Osteoblast (primary cell): ENCODE results near the gene ADCYAP1R1. TPM values are rescaled to one million over a fixed set of nuclear protein-coding genes. Genes with fewer than 3 reads are reported as not detected.

ENCODE experiments used
- DNase-seq: peaks from one replicate; pipeline ENCODE4 v3.0.0; 2011; ENCODE audit warnings: low spot score, mixed read lengths; ENCODE audit not compliant: insufficient read length; ENCODE audit errors: missing footprints
- H2AFZ ChIP-seq: 2 replicates; pipeline ENCODE4 v1.6.0; 2011; ENCODE audit warnings: mild to moderate bottlenecking, low read length
- H3K27ac ChIP-seq: 2 replicates; pipeline ENCODE4 v1.5.1; 2011; ENCODE audit warnings: mild to moderate bottlenecking, low read depth, low read length, moderate library complexity
- H3K27me3 ChIP-seq: 2 replicates; pipeline ENCODE4 v1.6.0; 2012; ENCODE audit warnings: mild to moderate bottlenecking, control low read depth, inconsistent platforms, low read length, moderate library complexity; ENCODE audit not compliant: insufficient read depth
- H3K36me3 ChIP-seq: 2 replicates; pipeline ENCODE4 v1.5.1; 2011; ENCODE audit warnings: mild to moderate bottlenecking, low read length, control low read depth, moderate library complexity; ENCODE audit not compliant: insufficient read depth
- H3K4me1 ChIP-seq: 2 replicates; pipeline ENCODE4 v1.5.1; 2011; ENCODE audit warnings: mild to moderate bottlenecking, low read length, control low read depth, moderate library complexity; ENCODE audit not compliant: insufficient read depth
- H3K4me2 ChIP-seq: 2 replicates; pipeline ENCODE4 v1.6.0; 2011; ENCODE audit warnings: mild to moderate bottlenecking, low read length; ENCODE audit not compliant: insufficient read depth
- H3K4me3 ChIP-seq: fragments of 200-600 bp; sonication (generic); 3 replicates; pipeline ENCODE4 v1.5.1; 2012; ENCODE audit warnings: mild to moderate bottlenecking, low read length, inconsistent platforms; ENCODE audit not compliant: insufficient read depth
- H3K79me2 ChIP-seq: 2 replicates; pipeline ENCODE4 v1.6.0; 2012; ENCODE audit warnings: mild to moderate bottlenecking, low read length, control low read depth, inconsistent platforms; ENCODE audit not compliant: insufficient read depth
- H3K9me3 ChIP-seq: 2 replicates; pipeline ENCODE4 v1.5.1; 2011; ENCODE audit warnings: low read depth, low read length, control low read depth
- H4K20me1 ChIP-seq: 2 replicates; pipeline ENCODE4 v1.6.0; 2012; ENCODE audit warnings: mild to moderate bottlenecking, low read length, control low read depth; ENCODE audit not compliant: insufficient read depth
- total RNA-seq: library from RNA; depleted of rRNA; stranded (reverse); fragments of >200 nt; gene quantifications from 2 replicates; pipeline ENCODE4 v1.2.3, GENCODE V29; 2012
- TF ChIP-seq, protein P1 (sequence below): IDR thresholded peaks from 2 replicates; pipeline ENCODE4 v1.5.1; 2011; ENCODE audit warnings: mild to moderate bottlenecking, low read depth, low read length, moderate library complexity; ENCODE audit errors: extremely low read depth

Gene ADCYAP1R1
- total RNA-seq, 1 donor: not detected

GRCh38 chr7:31107106-31108090, 55.3 kb downstream of the ADCYAP1R1 start:
- Histone ChIP-seq H3K79me2 (no peaks in the 10 kb centered on the region), H3K27me3 (peaks cover 6% of the 10 kb centered on the region), H3K4me1 (no peaks in the 10 kb centered on the region), H3K9me3 (no peaks in the 10 kb centered on the region), H4K20me1 (no peaks in the 10 kb centered on the region), H2AFZ (no peak overlapping the region), H3K27ac (no peak overlapping the region), H3K36me3 (no peaks in the 10 kb centered on the region), H3K4me3 (no peak overlapping the region), H3K4me2 (no peak overlapping the region)
- TF ChIP-seq, protein P1, sequence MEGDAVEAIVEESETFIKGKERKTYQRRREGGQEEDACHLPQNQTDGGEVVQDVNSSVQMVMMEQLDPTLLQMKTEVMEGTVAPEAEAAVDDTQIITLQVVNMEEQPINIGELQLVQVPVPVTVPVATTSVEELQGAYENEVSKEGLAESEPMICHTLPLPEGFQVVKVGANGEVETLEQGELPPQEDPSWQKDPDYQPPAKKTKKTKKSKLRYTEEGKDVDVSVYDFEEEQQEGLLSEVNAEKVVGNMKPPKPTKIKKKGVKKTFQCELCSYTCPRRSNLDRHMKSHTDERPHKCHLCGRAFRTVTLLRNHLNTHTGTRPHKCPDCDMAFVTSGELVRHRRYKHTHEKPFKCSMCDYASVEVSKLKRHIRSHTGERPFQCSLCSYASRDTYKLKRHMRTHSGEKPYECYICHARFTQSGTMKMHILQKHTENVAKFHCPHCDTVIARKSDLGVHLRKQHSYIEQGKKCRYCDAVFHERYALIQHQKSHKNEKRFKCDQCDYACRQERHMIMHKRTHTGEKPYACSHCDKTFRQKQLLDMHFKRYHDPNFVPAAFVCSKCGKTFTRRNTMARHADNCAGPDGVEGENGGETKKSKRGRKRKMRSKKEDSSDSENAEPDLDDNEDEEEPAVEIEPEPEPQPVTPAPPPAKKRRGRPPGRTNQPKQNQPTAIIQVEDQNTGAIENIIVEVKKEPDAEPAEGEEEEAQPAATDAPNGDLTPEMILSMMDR: no peak
- no peak for DNase-seq

- H3K27ac ChIP-seq: no peak overlapping the region
- H3K27me3 ChIP-seq: no peaks in the 10 kb centered on the region
- no peak overlapping the region for H3K4me2 ChIP-seq
- H3K79me2 ChIP-seq: no peaks in the 10 kb centered on the region
- H3K4me1 ChIP-seq: no peaks in the 10 kb centered on the region
- H2AFZ ChIP-seq: no peak overlapping the region
- no peak overlapping the region for H3K4me3 ChIP-seq
- TF ChIP-seq, protein P1: no peak
- no peak for DNase-seq
- no peaks in the 10 kb centered on the region for H4K20me1 ChIP-seq
- H3K9me3 ChIP-seq: no peaks in the 10 kb centered on the region
- no peaks in the 10 kb centered on the region for H3K36me3 ChIP-seq
These were observed 56.1 kb downstream of the ADCYAP1R1 start for GRCh38 chr7:31108097-31108657.

- Histone ChIP-seq H3K4me3 (no peak overlapping the region), H3K27me3 (no peaks in the 10 kb centered on the region), H3K9me3 (no peaks in the 10 kb centered on the region), H4K20me1 (no peaks in the 10 kb centered on the region), H3K27ac (no peak overlapping the region), H3K4me1 (no peaks in the 10 kb centered on the region), H3K36me3 (no peaks in the 10 kb centered on the region), H3K79me2 (no peaks in the 10 kb centered on the region), H2AFZ (no peak overlapping the region), H3K4me2 (no peak overlapping the region)
- no peak for DNase-seq
- TF ChIP-seq, protein P1: no peak
These were observed 57.6 kb downstream of the ADCYAP1R1 start for GRCh38 chr7:31109751-31110150.

DNA sequence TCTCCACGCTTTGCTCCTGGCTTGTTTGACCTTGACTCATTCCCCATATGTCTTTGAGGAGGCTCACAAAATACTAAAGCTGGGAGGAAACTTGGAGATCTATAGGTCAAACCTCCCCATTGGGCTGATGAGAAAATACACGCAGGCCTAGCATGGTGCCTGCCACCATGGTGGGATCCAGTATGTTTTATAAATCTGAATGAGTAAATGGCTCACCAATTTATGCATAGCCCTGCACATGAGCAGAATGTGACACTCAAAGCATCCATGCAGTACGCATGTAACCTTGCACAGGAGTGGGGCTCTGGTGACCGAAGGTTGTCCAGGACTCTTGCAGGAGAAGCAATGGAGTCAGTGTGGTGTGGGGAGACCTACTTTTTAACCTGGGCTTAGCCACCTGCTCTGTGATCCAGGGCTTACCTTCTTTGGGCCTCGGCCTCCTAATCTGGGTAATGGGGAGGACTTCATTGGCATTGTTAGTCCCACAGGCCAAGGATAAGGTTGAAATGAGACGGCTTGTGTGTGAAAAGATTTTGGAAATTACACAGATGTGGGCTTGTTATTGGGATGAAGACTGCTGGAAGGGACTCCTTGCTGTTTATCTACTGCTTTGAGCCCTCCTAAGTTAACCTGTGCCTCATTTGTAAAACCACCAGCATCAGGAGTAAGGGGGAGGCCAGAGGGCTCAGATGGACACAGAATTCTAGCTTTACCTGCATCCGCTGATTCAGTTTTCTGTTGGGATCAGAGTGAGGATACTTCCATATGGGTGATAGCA, 58.4 kb downstream of the ADCYAP1R1 start:
- no peaks in the 10 kb centered on the region for H3K27me3 ChIP-seq
- H3K9me3 ChIP-seq: no peaks in the 10 kb centered on the region
- H3K27ac ChIP-seq: no peak overlapping the region
- no peaks in the 10 kb centered on the region for H4K20me1 ChIP-seq
- H3K4me2 ChIP-seq: no peak overlapping the region
- no peak overlapping the region for H2AFZ ChIP-seq
- no peaks in the 10 kb centered on the region for H3K4me1 ChIP-seq
- TF ChIP-seq, protein P1: no peak
- no peak for DNase-seq
- H3K79me2 ChIP-seq: no peaks in the 10 kb centered on the region
- no peaks in the 10 kb centered on the region for H3K36me3 ChIP-seq
- H3K4me3 ChIP-seq: no peak overlapping the region
